ENCODE measurements around the gene DCUN1D3. TPM values are rescaled to one million over a fixed set of nuclear protein-coding genes. Genes with fewer than 3 reads are reported as not detected.
"Not testable (repeated sequence)": the region's sequence is repeated elsewhere in the genome, so short reads cannot be mapped to it uniquely, and the experiment has no call there.

The DCUN1D3 gene
- total RNA-seq, 1 experiment from 2014 or later, result 12.6 TPM

DNA sequence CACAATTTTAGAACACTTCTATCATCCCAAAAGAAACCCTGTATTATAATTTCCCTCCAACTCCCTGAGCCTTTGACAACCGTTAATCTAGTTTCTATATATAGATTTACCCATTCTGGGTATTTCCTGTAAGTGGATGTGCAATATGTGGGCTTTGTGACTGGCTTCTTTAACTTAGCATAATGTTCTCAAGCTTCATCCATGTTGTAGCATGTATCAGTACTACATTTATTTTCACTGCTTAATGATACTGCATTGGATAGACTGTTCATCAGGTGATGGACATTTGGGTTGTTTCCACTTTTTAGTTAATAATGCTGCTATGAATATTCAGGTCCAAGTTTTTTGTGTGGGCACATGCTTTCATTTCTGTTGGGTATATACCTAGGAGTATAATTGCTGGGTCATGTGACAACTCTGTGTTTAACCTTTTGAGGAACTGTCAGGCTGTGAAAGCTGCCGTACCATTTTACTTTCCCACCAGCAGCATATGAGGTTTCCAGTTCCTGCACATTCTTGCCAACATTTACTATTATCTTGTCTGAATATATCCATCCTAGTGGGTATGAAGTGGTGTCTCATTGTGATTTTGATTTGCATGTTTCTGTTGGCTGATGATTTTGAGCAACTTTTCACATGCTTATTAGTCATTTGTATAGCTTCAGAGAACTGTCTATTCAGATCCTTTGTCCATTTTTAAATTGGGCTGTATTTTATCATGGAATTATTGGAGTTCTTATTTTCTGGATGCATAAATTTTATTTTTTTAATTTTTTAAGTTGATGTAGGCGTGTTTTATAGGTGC is 77.4 kb downstream of the DCUN1D3 start:
- no peak for DNase-seq (ENCODE audit: low read depth)

DNA sequence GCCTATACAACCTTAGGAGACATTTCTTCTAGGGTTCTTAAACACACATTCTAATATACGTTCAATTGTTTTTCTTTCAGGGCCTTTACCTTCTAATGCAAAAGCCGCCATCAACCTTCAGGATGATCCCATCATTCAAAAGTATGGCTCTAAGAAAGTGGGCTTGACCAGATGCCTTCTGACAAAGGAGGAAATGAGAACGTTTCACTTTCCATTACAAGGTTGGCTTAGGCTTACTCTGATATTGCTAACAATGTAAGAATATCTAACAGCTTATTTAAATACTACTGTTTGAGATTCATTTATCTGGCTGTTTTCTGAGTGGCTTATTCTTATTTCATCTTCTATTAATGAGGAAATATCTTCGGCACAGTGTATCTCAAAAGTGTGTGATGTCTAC is 78.5 kb downstream of the DCUN1D3 start:
- no peak for DNase-seq (ENCODE audit: low read depth)

DNA sequence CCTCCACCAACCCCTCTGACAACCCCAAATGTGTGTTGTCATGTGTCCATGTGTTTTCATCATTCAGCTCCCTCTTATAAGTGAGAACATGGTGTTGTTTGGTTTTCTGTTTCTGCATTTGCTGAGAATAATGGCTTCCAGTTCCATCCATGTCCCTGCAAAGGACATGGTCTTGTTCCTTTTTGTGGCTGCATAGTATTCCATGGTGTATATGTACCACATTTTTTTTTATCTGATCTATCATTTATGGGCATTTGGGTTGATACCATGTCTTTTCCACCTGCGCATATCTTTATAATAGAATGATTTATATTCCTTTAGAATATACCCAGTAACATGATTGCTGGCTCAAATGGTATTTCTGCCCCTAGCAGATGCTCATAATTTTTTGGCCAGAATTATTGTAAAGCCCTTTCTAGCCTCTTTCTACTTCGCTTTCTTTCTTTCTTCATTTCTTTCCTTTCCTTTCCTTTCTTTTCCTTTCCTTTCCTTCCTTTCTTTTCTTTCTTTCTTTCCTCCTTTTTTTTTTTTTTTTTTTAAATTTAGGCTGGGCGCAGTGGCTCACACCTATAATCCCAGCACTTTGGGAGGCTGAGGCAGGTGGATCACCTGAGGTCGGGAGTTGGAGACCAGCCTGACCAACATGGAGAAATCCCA is 81.1 kb downstream of the DCUN1D3 start:
- DNase-seq (ENCODE audit: low read depth), result no peak

- DNase-seq (ENCODE audit: low read depth), result peak; percentile 82
Measured at GRCh38 chr16:20814784-20815183, 85.4 kb downstream of the DCUN1D3 start.

DNA sequence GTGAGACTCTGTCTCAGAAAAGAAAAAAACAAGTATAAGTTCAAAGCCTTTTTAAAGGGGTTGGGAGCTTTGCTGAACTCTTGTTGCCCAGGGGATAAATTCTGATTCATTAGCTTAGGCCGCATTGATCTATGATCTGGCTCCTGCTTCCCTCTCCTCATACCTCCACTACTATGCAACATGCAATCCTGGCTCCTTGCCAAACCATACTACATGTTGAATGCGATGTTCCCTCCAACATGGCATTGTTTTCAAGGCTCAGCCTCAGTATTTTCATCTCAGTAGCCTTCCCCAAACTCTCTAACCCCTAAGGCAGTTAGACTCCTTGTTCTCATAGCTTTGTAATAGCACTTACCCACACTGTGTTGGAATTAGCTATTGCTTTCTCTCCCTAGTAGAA is 87.6 kb downstream of the DCUN1D3 start:
- DNase-seq (ENCODE audit: low read depth), result no peak

DNA sequence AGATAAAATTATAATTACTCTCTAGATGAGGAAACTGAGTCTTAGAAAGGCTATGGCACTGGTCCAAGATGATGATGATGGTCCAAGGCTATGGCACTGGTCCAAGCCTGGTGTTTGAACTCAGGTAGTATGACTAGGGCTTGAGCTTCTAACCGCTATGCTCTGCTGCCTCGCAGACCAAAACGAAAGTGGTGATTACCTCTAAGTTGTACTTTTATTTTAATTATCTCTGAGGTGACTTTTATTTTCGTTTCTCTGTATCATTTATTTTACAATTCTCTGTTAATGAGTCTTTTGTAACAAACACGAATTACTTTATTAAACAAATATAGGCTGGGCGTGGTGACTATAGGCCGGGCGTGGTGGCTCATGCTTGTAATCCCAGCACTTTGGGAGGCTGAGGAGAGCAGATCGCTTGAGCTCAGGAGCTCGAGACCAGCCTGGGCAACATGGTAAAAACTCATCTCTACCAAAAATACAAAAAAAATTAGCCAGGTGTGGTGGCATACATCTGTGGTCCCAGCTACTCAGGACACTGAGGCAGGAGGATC is 88.2 kb downstream of the DCUN1D3 start:
- no peak for DNase-seq (ENCODE audit: low read depth)

- DNase-seq (ENCODE audit: low read depth), result no peak
Measured at GRCh38 chr16:20807862-20808261, 92.3 kb downstream of the DCUN1D3 start.

DNA sequence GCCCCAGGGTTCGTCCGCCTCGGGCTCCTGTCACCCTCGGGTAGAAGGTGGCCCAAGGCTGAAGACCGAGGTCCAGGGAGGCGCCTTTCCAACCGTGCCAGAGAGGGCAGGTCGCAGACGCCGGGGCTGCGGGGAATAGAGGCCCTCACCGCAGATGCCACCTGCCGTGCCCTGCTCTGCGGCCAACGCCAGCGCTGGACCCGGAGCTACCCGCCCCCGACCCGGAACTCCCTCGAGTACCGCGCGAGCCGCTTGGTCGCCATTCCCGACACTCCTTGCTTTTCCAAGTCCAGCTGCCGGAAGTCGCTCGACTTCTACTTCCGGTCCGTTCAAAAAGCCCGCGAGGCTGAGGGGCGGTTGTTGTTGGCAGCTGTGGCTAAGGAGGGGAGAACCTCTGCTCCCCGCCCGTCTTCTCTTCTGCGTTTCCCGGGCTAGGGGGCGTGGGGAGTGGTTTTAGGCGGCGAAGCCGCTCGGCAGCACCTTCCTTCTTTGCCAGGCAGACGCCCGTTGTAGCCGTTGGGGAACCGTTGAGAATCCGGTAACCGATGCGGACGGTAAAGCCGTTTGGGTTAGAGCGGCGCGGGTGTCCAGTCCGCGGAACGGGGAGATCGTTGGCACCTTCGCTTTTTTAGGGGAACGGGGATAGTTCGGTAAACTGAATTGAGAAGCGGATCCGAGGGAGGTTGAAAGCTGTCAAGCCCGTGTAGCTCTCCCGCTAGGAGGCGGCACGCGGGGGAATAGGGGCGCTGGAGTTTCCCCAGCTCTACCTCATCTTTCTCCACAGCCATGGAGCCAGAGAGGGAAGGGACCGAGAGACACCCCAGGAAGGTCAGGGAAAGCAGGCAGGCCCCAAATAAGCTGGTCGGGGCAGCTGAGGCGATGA is 93.7 kb downstream of the DCUN1D3 start, which contains the start of the genes ERI2 and REXO5:
Gene ERI2, minus strand, starts transcription at position 305 of the 883 bp plus-strand sequence. Its CDS starts 42 bp downstream, at position 263.
Gene REXO5, plus strand, starts transcription at position 360 of the 883 bp plus-strand sequence. Its CDS starts 427 bp downstream, at position 787.
- DNase-seq (ENCODE audit: low read depth), result peak; percentile 97

GRCh38 chr16:20805684-20806167 is 94.4 kb downstream of the DCUN1D3 start:
- not testable (repeated sequence) for DNase-seq (ENCODE audit: low read depth)

Other genes starting within 250 kb of the DCUN1D3 start
- not detected in 2 replicates for gene ACSM1, start 202.7 kb downstream of the DCUN1D3 start, total RNA-seq (2014; rRNA removed; shearing (Covaris generic))
- gene THUMPD1, start 158.5 kb downstream of the DCUN1D3 start, total RNA-seq (2014; rRNA removed; shearing (Covaris generic)), result 45.2 and 57.3 TPM in 2 replicates
- gene ACSM3, start 136.3 kb downstream of the DCUN1D3 start, total RNA-seq (2014; rRNA removed; shearing (Covaris generic)), result 0.81 and 2.5 TPM in 2 replicates
- gene ERI2, start 93.9 kb downstream of the DCUN1D3 start, total RNA-seq (2014; rRNA removed; shearing (Covaris generic)), result 14.0 and 22.3 TPM in 2 replicates
- 9.5 and 12.8 TPM in 2 replicates for gene REXO5, start 93.8 kb downstream of the DCUN1D3 start, total RNA-seq (2014; rRNA removed; shearing (Covaris generic))
- 33.5 and 45.9 TPM in 2 replicates for gene LYRM1, start 413 bp upstream of the DCUN1D3 start, total RNA-seq (2014; rRNA removed; shearing (Covaris generic))

All from M059J (cell line).